Panc1 (cell line): ENCODE data around the gene FKBP5. TPM values are rescaled to one million over a fixed set of nuclear protein-coding genes. Genes with fewer than 3 reads are reported as not detected.
A peak's percentile ranks its signal among the peaks of the same experiment; 100 is the strongest.

Experiments used
- ATAC-seq: fragments of 200-7000 bp; cut with Tn5 transposase; 2 replicates; pipeline ENCODE4 v1.9.1; 2020; ENCODE audit warnings: mild to moderate bottlenecking, moderate library complexity
- BruUV-seq: library from RNA; stranded (reverse); fragments of 400-500 nt; replicated peaks from 2 replicates; lab custom pipeline; 2021; lab: Mats Ljungman, UMichigan
- CTCF ChIA-PET: fragments of 300-600 bp; sonication (Branson Sonifier 250); formaldehyde crosslinking; loops from one replicate; lab custom pipeline; 2022; ENCODE audit warnings: antibody characterized with exemption; lab: Charles Lee
- POLR2A ChIA-PET: fragments of 300-600 bp; sonication (Branson Sonifier 250); formaldehyde crosslinking; loops from one replicate; lab custom pipeline; 2022; ENCODE audit warnings: antibody characterized with exemption; lab: Charles Lee
- DNase-seq: peaks from one replicate; pipeline ENCODE4 v3.0.0-alpha.2; 2010; ENCODE audit warnings: low read depth, low spot score
- H3K27ac ChIP-seq: 2 replicates; pipeline ENCODE4 v1.5.1; 2011; ENCODE audit warnings: mild to moderate bottlenecking, low read length, inconsistent platforms
- H3K27me3 ChIP-seq: fragments of 200-500 bp; sonication (Bioruptor generic); 2 replicates; pipeline ENCODE4 v1.6.0; 2014; ENCODE audit warnings: low read length, inconsistent platforms; ENCODE audit not compliant: control insufficient read depth, insufficient read depth
- H3K36me3 ChIP-seq: fragments of 200-500 bp; sonication (Bioruptor generic); 2 replicates; pipeline ENCODE4 v1.5.1; 2014; ENCODE audit warnings: inconsistent platforms, mild to moderate bottlenecking, low read length, moderate library complexity; ENCODE audit not compliant: control insufficient read depth, insufficient read depth
- H3K4me1 ChIP-seq: 2 replicates; pipeline ENCODE4 v1.5.1; 2011; ENCODE audit warnings: inconsistent platforms, mild to moderate bottlenecking, low read length, moderate library complexity; ENCODE audit not compliant: control insufficient read depth, insufficient read depth
- H3K4me3 ChIP-seq, 2 experiments: 2 replicates each; pipeline ENCODE4 v1.5.1; 2011 to 2012; ENCODE audit warnings: low read depth in 2 of 2, low read length in 2 of 2, mild to moderate bottlenecking in 2 of 2, inconsistent platforms in 1 of 2, moderate library complexity in 1 of 2
- H3K9me3 ChIP-seq: fragments of 200-500 bp; sonication (Bioruptor generic); 2 replicates; pipeline ENCODE4 v1.5.1; 2014; ENCODE audit warnings: low read depth, mild to moderate bottlenecking, inconsistent platforms, low read length, moderate library complexity; ENCODE audit not compliant: control insufficient read depth, insufficient read depth
- POLR2AphosphoS5 ChIP-seq: IDR thresholded peaks from 2 replicates; pipeline ENCODE4 v1.6.1; 2012; ENCODE audit warnings: mild to moderate bottlenecking, low read depth, low read length, moderate library complexity
- SIN3A ChIP-seq: IDR thresholded peaks from 2 replicates; pipeline ENCODE4 v1.6.1; 2012; ENCODE audit warnings: low read depth, mild to moderate bottlenecking, low read length, moderate library complexity, borderline replicate concordance; ENCODE audit not compliant: insufficient read depth
- TCF7L2 ChIP-seq: IDR thresholded peaks from 2 replicates; pipeline ENCODE4 v1.6.1; 2011; ENCODE audit warnings: mild to moderate bottlenecking, low read depth, low read length, inconsistent platforms
- in situ Hi-C: cut with HindIII; loops from 2 replicates; pipeline ENCODE4 v1.10.0; 2016; ENCODE audit warnings: low sequenced_read_pairs, low pct_unique_long_range_greater_than_20kb
- intact Hi-C: fragments of 100-400 bp; cut with micrococcal nuclease; formaldehyde crosslinking; loops from one replicate; pipeline ENCODE4 v1.10.0; 2022; ENCODE audit not compliant: unreplicated experiment
- total RNA-seq: library from RNA; stranded (reverse); gene quantifications from one replicate; pipeline ENCODE4 v1.2.1, GENCODE V29; 2021; ENCODE audit not compliant: unreplicated experiment
- TF ChIP-seq, protein P1 (sequence below), 2 experiments: IDR thresholded peaks; 2 replicates each; pipeline ENCODE4 v1.6.1; 2011 to 2012; ENCODE audit warnings: low read depth in 2 of 2, control low read depth in 1 of 2, low read length in 1 of 2, mild to moderate bottlenecking in 1 of 2, moderate library complexity in 1 of 2; ENCODE audit not compliant: insufficient read depth in 1 of 2
- TF ChIP-seq, protein P2 (sequence below): fragments of 450-650 bp; IDR thresholded peaks from 2 replicates; pipeline ENCODE4 v1.5.1; 2017; ENCODE audit warnings: mild to moderate bottlenecking

The FKBP5 gene
- total RNA-seq, 1 experiment from 2014 or later, result 25.2 TPM

DNA sequence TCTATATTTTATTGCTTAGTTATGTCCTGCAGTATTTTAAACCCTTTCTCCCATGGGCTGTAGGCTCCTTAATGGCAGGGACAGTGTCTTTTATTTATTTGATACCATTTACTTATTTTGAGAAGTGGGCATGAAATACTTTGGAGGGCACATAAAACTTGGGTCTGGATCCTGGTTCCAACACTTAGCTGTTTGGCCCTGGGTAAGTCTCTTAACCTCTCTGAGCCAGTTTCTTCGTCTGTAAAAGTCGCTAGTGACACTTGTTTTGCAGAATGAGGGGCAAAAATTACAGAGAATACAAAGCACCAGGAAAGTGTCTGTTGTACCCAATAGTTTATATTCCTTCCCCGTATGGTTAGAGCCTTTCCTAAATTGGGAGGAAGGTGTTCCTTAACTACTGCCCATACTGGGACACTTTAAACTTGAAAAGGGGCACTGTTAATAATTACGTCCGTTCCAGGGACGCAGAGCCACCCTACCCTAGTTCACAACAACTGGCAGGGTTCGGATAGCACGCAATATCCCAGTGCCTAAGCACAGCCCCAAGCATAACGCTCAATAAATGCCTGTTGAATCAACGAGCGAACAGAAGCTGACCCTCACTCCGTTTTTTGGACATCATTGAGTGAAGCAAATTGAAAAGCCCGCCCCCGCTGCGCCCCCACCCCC lies 42.2 kb upstream of the FKBP5 start:
- POLR2A ChIA-PET, result no interaction called here
- DNase-seq (no peak), ATAC-seq (peak; percentile 23)
- TF ChIP-seq, protein P1, sequence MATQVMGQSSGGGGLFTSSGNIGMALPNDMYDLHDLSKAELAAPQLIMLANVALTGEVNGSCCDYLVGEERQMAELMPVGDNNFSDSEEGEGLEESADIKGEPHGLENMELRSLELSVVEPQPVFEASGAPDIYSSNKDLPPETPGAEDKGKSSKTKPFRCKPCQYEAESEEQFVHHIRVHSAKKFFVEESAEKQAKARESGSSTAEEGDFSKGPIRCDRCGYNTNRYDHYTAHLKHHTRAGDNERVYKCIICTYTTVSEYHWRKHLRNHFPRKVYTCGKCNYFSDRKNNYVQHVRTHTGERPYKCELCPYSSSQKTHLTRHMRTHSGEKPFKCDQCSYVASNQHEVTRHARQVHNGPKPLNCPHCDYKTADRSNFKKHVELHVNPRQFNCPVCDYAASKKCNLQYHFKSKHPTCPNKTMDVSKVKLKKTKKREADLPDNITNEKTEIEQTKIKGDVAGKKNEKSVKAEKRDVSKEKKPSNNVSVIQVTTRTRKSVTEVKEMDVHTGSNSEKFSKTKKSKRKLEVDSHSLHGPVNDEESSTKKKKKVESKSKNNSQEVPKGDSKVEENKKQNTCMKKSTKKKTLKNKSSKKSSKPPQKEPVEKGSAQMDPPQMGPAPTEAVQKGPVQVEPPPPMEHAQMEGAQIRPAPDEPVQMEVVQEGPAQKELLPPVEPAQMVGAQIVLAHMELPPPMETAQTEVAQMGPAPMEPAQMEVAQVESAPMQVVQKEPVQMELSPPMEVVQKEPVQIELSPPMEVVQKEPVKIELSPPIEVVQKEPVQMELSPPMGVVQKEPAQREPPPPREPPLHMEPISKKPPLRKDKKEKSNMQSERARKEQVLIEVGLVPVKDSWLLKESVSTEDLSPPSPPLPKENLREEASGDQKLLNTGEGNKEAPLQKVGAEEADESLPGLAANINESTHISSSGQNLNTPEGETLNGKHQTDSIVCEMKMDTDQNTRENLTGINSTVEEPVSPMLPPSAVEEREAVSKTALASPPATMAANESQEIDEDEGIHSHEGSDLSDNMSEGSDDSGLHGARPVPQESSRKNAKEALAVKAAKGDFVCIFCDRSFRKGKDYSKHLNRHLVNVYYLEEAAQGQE (IDR thresholded peaks at IDR 0.05; ENCODE audit: insufficient read depth in 1 of 2, low read depth in 2 of 2, low read length in 1 of 2), result no peak
- TF ChIP-seq, protein P2, sequence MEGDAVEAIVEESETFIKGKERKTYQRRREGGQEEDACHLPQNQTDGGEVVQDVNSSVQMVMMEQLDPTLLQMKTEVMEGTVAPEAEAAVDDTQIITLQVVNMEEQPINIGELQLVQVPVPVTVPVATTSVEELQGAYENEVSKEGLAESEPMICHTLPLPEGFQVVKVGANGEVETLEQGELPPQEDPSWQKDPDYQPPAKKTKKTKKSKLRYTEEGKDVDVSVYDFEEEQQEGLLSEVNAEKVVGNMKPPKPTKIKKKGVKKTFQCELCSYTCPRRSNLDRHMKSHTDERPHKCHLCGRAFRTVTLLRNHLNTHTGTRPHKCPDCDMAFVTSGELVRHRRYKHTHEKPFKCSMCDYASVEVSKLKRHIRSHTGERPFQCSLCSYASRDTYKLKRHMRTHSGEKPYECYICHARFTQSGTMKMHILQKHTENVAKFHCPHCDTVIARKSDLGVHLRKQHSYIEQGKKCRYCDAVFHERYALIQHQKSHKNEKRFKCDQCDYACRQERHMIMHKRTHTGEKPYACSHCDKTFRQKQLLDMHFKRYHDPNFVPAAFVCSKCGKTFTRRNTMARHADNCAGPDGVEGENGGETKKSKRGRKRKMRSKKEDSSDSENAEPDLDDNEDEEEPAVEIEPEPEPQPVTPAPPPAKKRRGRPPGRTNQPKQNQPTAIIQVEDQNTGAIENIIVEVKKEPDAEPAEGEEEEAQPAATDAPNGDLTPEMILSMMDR, result no peak
- no peak for TF ChIP-seq SIN3A
- TF ChIP-seq POLR2AphosphoS5, result no peak; the same call in 1 of the 2 replicates
- TF ChIP-seq TCF7L2, result no peak
- intact Hi-C loops (no loop called here), in situ Hi-C loops (no loop called here)
- CTCF ChIA-PET, result no interaction called here
- Histone ChIP-seq H3K27ac (peak overlapping the region; percentile 77), H3K9me3 (no peaks in the 10 kb centered on the region), H3K36me3 (no peaks in the 10 kb centered on the region), H3K27me3 (no peaks in the 10 kb centered on the region), H3K4me3 (peak overlapping the region; percentile 67 to 75), H3K4me1 (peaks cover 41% of the 10 kb centered on the region)
- no TSS peak for BruUV-seq

DNA sequence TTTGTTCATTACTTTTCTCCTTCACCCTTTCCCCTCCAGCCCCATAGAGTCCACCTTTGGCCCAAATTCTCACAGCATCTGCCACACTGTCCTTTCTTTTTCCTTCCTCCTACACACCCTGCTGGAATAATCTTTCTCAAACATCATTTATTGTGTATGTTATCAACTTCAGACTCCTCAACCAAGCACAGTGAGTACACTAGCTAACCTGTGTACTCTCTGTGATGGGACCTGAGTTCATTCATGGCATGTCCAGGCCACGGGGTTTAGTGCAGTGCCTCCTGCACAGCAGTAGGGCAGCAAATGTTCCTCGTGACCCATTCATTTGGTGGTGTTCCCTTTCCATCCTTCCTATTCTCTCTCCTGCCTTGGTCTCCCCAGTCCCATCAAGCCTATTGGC lies 41.0 kb upstream of the FKBP5 start:
- DNase-seq (no peak), ATAC-seq (no peak)
- TF ChIP-seq, protein P1 (IDR thresholded peaks at IDR 0.05; ENCODE audit: insufficient read depth in 1 of 2, low read depth in 2 of 2, low read length in 1 of 2), result no peak
- no peak for TF ChIP-seq SIN3A
- TF ChIP-seq, protein P2, result no peak
- no peak for TF ChIP-seq POLR2AphosphoS5
- TF ChIP-seq TCF7L2, result no peak
- no peak overlapping the region for H3K4me3 ChIP-seq
- ChIA-PET CTCF (interaction anchor here (0.7 kb wide), 1 partner anchor 849 kb away, joined by 4 read pairs; no protein-coding TSS in a partner anchor), POLR2A (no interaction called here)
- no TSS peak for BruUV-seq
- in situ Hi-C loops, result no loop called here
- H3K9me3 ChIP-seq, result no peaks in the 10 kb centered on the region
- intact Hi-C loops, result no loop called here
- no peaks in the 10 kb centered on the region for H3K36me3 ChIP-seq
- H3K4me1 ChIP-seq, result peaks cover 45% of the 10 kb centered on the region
- H3K27me3 ChIP-seq, result no peaks in the 10 kb centered on the region
- H3K27ac ChIP-seq, result no peak overlapping the region
